CD8-positive, alpha-beta memory T cell (primary cell): ENCODE data around the gene UNC45A. TPM values are rescaled to one million over a fixed set of nuclear protein-coding genes. Genes with fewer than 3 reads are reported as not detected.
A peak's percentile ranks its signal among the peaks of the same experiment; 100 is the strongest.
"Not testable (repeated sequence)": the region's sequence is repeated elsewhere in the genome, so short reads cannot be mapped to it uniquely, and the experiment has no call there.

Experiments
- CTCF ChIA-PET: fragments of 350-600 bp; sonication (Branson Sonifier 250); formaldehyde crosslinking; loops from one replicate; lab custom pipeline; 2021; ENCODE audit warnings: antibody characterized with exemption; lab: Charles Lee
- POLR2A ChIA-PET: fragments of 350-600 bp; sonication (Branson Sonifier 250); formaldehyde crosslinking; loops from one replicate; lab custom pipeline; 2021; ENCODE audit warnings: antibody characterized with exemption; lab: Charles Lee
- DNase-seq, 5 donors: peaks; one replicate each; pipeline versions ENCODE4 v3.0.0 to v3.0.0-alpha.2; 2020 to 2022; ENCODE audit warnings: mixed read lengths in 1 of 5
- H3K27ac ChIP-seq: one replicate; pipeline ENCODE4 v1.7.0; 2013; ENCODE audit warnings: low read depth, mild to moderate bottlenecking, low read length, moderate library complexity
- H3K27me3 ChIP-seq: 2 replicates; pipeline ENCODE4 v1.7.0; 2013; ENCODE audit warnings: low read length, mild to moderate bottlenecking; ENCODE audit not compliant: insufficient read depth, poor library complexity, severe bottlenecking
- H3K36me3 ChIP-seq: 2 replicates; pipeline ENCODE4 v1.7.0; 2013; ENCODE audit warnings: mild to moderate bottlenecking, low read length, moderate library complexity; ENCODE audit not compliant: insufficient read depth
- H3K4me1 ChIP-seq: 2 replicates; pipeline ENCODE4 v1.7.0; 2013; ENCODE audit warnings: mild to moderate bottlenecking, low read length, moderate library complexity; ENCODE audit not compliant: insufficient read depth
- H3K4me3 ChIP-seq: 2 replicates; pipeline ENCODE4 v1.7.0; 2013; ENCODE audit warnings: mild to moderate bottlenecking, low read length
- H3K9me3 ChIP-seq: 2 replicates; pipeline ENCODE4 v1.7.0; 2013; ENCODE audit warnings: mild to moderate bottlenecking, low read length
- H3K27ac Mint-ChIP-seq, 8 donors: one replicate each; pipeline ENCODE4 v1.8.0; 2020 to 2021; ENCODE audit warnings: mixed read lengths in 8 of 8, mild to moderate bottlenecking in 6 of 8, inconsistent platforms in 3 of 8, moderate library complexity in 3 of 8
- H3K27me3 Mint-ChIP-seq, 2 donors: one replicate each; pipeline ENCODE4 v1.8.0; 2020 to 2021; ENCODE audit warnings: mixed read lengths in 2 of 2, mild to moderate bottlenecking in 1 of 2, moderate library complexity in 1 of 2
- H3K36me3 Mint-ChIP-seq, 3 donors: one replicate each; pipeline ENCODE4 v1.8.0; 2020 to 2021; ENCODE audit warnings: mixed read lengths in 3 of 3, inconsistent platforms in 1 of 3, mild to moderate bottlenecking in 1 of 3
- H3K4me1 Mint-ChIP-seq, 3 donors: one replicate each; pipeline ENCODE4 v1.8.0; 2020 to 2021; ENCODE audit warnings: mixed read lengths in 3 of 3, inconsistent platforms in 1 of 3, mild to moderate bottlenecking in 1 of 3
- H3K4me3 Mint-ChIP-seq, 7 donors: one replicate each; pipeline ENCODE4 v1.8.0; 2020 to 2021; ENCODE audit warnings: mixed read lengths in 7 of 7, mild to moderate bottlenecking in 6 of 7, moderate library complexity in 4 of 7, inconsistent platforms in 2 of 7
- H3K9me3 Mint-ChIP-seq, 5 donors: one replicate each; pipeline ENCODE4 v1.8.0; 2020 to 2022; ENCODE audit warnings: mixed read lengths in 5 of 5, mild to moderate bottlenecking in 3 of 5, moderate library complexity in 2 of 5, inconsistent platforms in 1 of 5
- polyA plus RNA-seq: library from polyadenylated mRNA; unstranded; fragments of 300-500 nt; fragmentation: Illumina TruSeq; gene quantifications from one replicate; pipeline ENCODE4 v1.2.3, GENCODE V29; 2021
- total RNA-seq, 2 experiments: library from RNA; stranded (reverse); gene quantifications; one replicate each; pipeline ENCODE4 v1.2.3, GENCODE V29; 2021

Gene UNC45A
- total and polyA plus RNA-seq, 3 experiments from 2014 or later: 68.6 to 78.2 (median 74.6) TPM

GRCh38 chr15:90915808-90916440 lies 19.2 kb upstream of the UNC45A start:
- Mint-ChIP-seq H3K9me3 (no peaks in the 10 kb centered on the region), H3K36me3 (peaks cover 4 to 98% (median 22%) of the 10 kb centered on the region in 3 donors)
- no peak overlapping the region for H3K4me3 ChIP-seq

GRCh38 chr15:90916461-90916860 lies 18.6 kb upstream of the UNC45A start:
- H3K27me3 ChIP-seq: no peaks in the 10 kb centered on the region
- no peaks in the 10 kb centered on the region for H3K9me3 ChIP-seq
- Mint-ChIP-seq H3K27ac (no peak overlapping the region), H3K36me3 (peaks cover 4 to 97% (median 26%) of the 10 kb centered on the region in 3 donors), H3K27me3 (peaks cover 0 to 4% of the 10 kb centered on the region in 2 donors), H3K9me3 (no peaks in the 10 kb centered on the region), H3K4me3 (no peak overlapping the region), H3K4me1 (no peaks in the 10 kb centered on the region)
- no peak overlapping the region for H3K4me3 ChIP-seq
- ChIA-PET POLR2A (no interaction called here), CTCF (no interaction called here)
- no peak for DNase-seq
- H3K27ac ChIP-seq: peak overlapping the region; percentile 43
- no peaks in the 10 kb centered on the region for H3K4me1 ChIP-seq
- H3K36me3 ChIP-seq: peaks cover 79% of the 10 kb centered on the region

More at GRCh38 chr15:90915808-90916440, 19.2 kb upstream of the UNC45A start:
- DNase-seq: no peak
- Histone ChIP-seq H3K27ac (peak overlapping the region; percentile 65), H3K4me1 (no peaks in the 10 kb centered on the region), H3K9me3 (no peaks in the 10 kb centered on the region), H3K27me3 (no peaks in the 10 kb centered on the region), H3K36me3 (peaks cover 82% of the 10 kb centered on the region)
- POLR2A ChIA-PET: interaction anchor here (2.0 kb wide), 1 partner anchor 16 kb away, joined by 4 read pairs; no protein-coding TSS in a partner anchor
- no peaks in the 10 kb centered on the region for H3K4me1 Mint-ChIP-seq
- H3K27ac Mint-ChIP-seq: peak overlapping the region in 2 of 8 donors; percentile 32 to 83
- H3K4me3 Mint-ChIP-seq: no peak overlapping the region
- H3K27me3 Mint-ChIP-seq: peaks cover 0 to 4% of the 10 kb centered on the region in 2 donors
- CTCF ChIA-PET: no interaction called here

GRCh38 chr15:90917569-90917968 lies 17.5 kb upstream of the UNC45A start:
- no peaks in the 10 kb centered on the region for H3K4me1 ChIP-seq
- H3K27ac ChIP-seq: no peak overlapping the region
- H3K9me3 ChIP-seq: no peaks in the 10 kb centered on the region
- Mint-ChIP-seq H3K4me1 (peaks cover 0 to 4% (median 0%) of the 10 kb centered on the region in 3 donors), H3K27me3 (peaks cover 0 to 4% of the 10 kb centered on the region in 2 donors), H3K27ac (no peak overlapping the region), H3K9me3 (no peaks in the 10 kb centered on the region), H3K36me3 (peaks cover 4 to 92% (median 26%) of the 10 kb centered on the region in 3 donors), H3K4me3 (no peak overlapping the region)
- no peak overlapping the region for H3K4me3 ChIP-seq
- ChIA-PET POLR2A (no interaction called here), CTCF (interaction anchor here (0.9 to 2.1 kb wide), 3 partner anchors 15 to 17 kb away, joined by 3 to 5 read pairs (median 4); partner anchors contain the start of gene HDDC3)
- no peak for DNase-seq
- H3K27me3 ChIP-seq: no peaks in the 10 kb centered on the region
- peaks cover 68% of the 10 kb centered on the region for H3K36me3 ChIP-seq

- Histone ChIP-seq H3K4me3 (no peak overlapping the region), H3K36me3 (peaks cover 62% of the 10 kb centered on the region)
These were observed 16.9 kb upstream of the UNC45A start for GRCh38 chr15:90918034-90918788.

GRCh38 chr15:90918835-90919234 lies 16.2 kb upstream of the UNC45A start:
- H3K4me1 Mint-ChIP-seq: peaks cover 0 to 8% (median 0%) of the 10 kb centered on the region in 3 donors
- H3K4me3 Mint-ChIP-seq: no peak overlapping the region
- no peak for DNase-seq
- POLR2A ChIA-PET: no interaction called here
- Histone ChIP-seq H3K9me3 (no peaks in the 10 kb centered on the region), H3K4me3 (no peak overlapping the region), H3K36me3 (peaks cover 56% of the 10 kb centered on the region), H3K4me1 (no peaks in the 10 kb centered on the region), H3K27ac (no peak overlapping the region), H3K27me3 (no peaks in the 10 kb centered on the region)
- H3K27ac Mint-ChIP-seq: no peak overlapping the region
- CTCF ChIA-PET: interaction anchor here (0.8 to 2.1 kb wide), 5 partner anchors 13 to 33 kb away, joined by 3 to 5 read pairs (median 3); partner anchors contain the start of gene HDDC3
- H3K36me3 Mint-ChIP-seq: peaks cover 4 to 79% (median 21%) of the 10 kb centered on the region in 3 donors
- H3K27me3 Mint-ChIP-seq: peaks cover 0 to 4% of the 10 kb centered on the region in 2 donors
- no peaks in the 10 kb centered on the region for H3K9me3 Mint-ChIP-seq

More at GRCh38 chr15:90918034-90918788, 16.9 kb upstream of the UNC45A start:
- Mint-ChIP-seq H3K4me1 (peaks cover 0 to 8% (median 0%) of the 10 kb centered on the region in 3 donors), H3K4me3 (no peak overlapping the region), H3K27ac (peak overlapping the region in 1 of 8 donors; percentile 13), H3K9me3 (no peaks in the 10 kb centered on the region), H3K27me3 (peaks cover 0 to 4% of the 10 kb centered on the region in 2 donors), H3K36me3 (peaks cover 4 to 85% (median 23%) of the 10 kb centered on the region in 3 donors)
- H3K4me1 ChIP-seq: no peaks in the 10 kb centered on the region
- no peak for DNase-seq
- no peaks in the 10 kb centered on the region for H3K9me3 ChIP-seq
- POLR2A ChIA-PET: no interaction called here
- H3K27me3 ChIP-seq: no peaks in the 10 kb centered on the region
- CTCF ChIA-PET: interaction anchor here (0.8 to 2.1 kb wide), 6 partner anchors 12 to 32 kb away, joined by 3 to 5 read pairs (median 3); partner anchors contain the start of gene HDDC3
- H3K27ac ChIP-seq: no peak overlapping the region

- ChIA-PET CTCF (interaction anchor here (1.8 to 4.2 kb wide), 2 partner anchors 10 to 19 kb away, joined by 5 to 32 read pairs; partner anchors contain the start of genes HDDC3 and MAN2A2), POLR2A (no interaction called here)
- H3K4me3 Mint-ChIP-seq: no peak overlapping the region
- DNase-seq: no peak
- Histone ChIP-seq H3K27me3 (no peaks in the 10 kb centered on the region), H3K36me3 (peaks cover 40% of the 10 kb centered on the region), H3K4me1 (no peaks in the 10 kb centered on the region), H3K4me3 (no peak overlapping the region), H3K9me3 (no peaks in the 10 kb centered on the region), H3K27ac (no peak overlapping the region)
- H3K4me1 Mint-ChIP-seq: peaks cover 0 to 8% (median 0%) of the 10 kb centered on the region in 3 donors
- H3K36me3 Mint-ChIP-seq: peaks cover 4 to 48% (median 17%) of the 10 kb centered on the region in 3 donors
- no peaks in the 10 kb centered on the region for H3K9me3 Mint-ChIP-seq
- peak overlapping the region in 1 of 8 donors; percentile 30 for H3K27ac Mint-ChIP-seq
- peaks cover 0 to 3% of the 10 kb centered on the region in 2 donors for H3K27me3 Mint-ChIP-seq
These were observed 13.2 kb upstream of the UNC45A start for GRCh38 chr15:90921887-90922286.

GRCh38 chr15:90922712-90923322 lies 12.3 kb upstream of the UNC45A start:
- H3K27me3 ChIP-seq, H3K9me3 Mint-ChIP-seq, H3K27me3 Mint-ChIP-seq, H3K4me3 Mint-ChIP-seq, H3K9me3 ChIP-seq, H3K4me3 ChIP-seq, H3K4me1 Mint-ChIP-seq, H3K27ac ChIP-seq, H3K4me1 ChIP-seq, DNase-seq: not testable (repeated sequence)
- peak overlapping the region in 4 of 8 donors; percentile 8 to 42 (median 19) for H3K27ac Mint-ChIP-seq
- peaks cover 0 to 39% (median 13%) of the 10 kb centered on the region in 3 donors for H3K36me3 Mint-ChIP-seq
- peaks cover 32% of the 10 kb centered on the region for H3K36me3 ChIP-seq
- ChIA-PET CTCF (interaction anchor here (0.9 to 4.2 kb wide), 3 partner anchors 9 to 20 kb away, joined by 3 to 32 read pairs (median 5); partner anchors contain the start of genes HDDC3 and MAN2A2), POLR2A (interaction anchor here (0.6 kb wide), 1 partner anchor 17 kb away, joined by 3 read pairs; no protein-coding TSS in a partner anchor)
